H9 (cell line): ENCODE data around the gene SRRM2. TPM values are rescaled to one million over a fixed set of nuclear protein-coding genes. Genes with fewer than 3 reads are reported as not detected.
A peak's percentile ranks its signal among the peaks of the same experiment; 100 is the strongest.

ENCODE experiments used
- DNase-seq: peaks from one replicate; pipeline ENCODE4 v3.0.0-alpha.2; 2017
- H2AFZ ChIP-seq: one replicate; pipeline ENCODE4 v1.6.1; 2013; ENCODE audit warnings: mild to moderate bottlenecking, low read length, control low read depth, moderate library complexity
- H2AK5ac ChIP-seq: 2 replicates; pipeline ENCODE4 v1.6.1; 2013; ENCODE audit warnings: low read length, control low read depth, mixed read lengths; ENCODE audit not compliant: insufficient read length
- H2BK120ac ChIP-seq: one replicate; pipeline ENCODE4 v1.6.1; 2013; ENCODE audit warnings: low read depth, mild to moderate bottlenecking, low read length, control low read depth, inconsistent platforms; ENCODE audit not compliant: poor library complexity, severe bottlenecking
- H2BK12ac ChIP-seq: 2 replicates; pipeline ENCODE4 v1.6.1; 2013; ENCODE audit warnings: low read length, control low read depth, mixed read lengths, low read depth; ENCODE audit not compliant: insufficient read length
- H2BK15ac ChIP-seq: 2 replicates; pipeline ENCODE4 v1.6.1; 2013; ENCODE audit warnings: low read depth, low read length, control low read depth
- H2BK20ac ChIP-seq: one replicate; pipeline ENCODE4 v1.6.1; 2013; ENCODE audit warnings: low read depth, mild to moderate bottlenecking, low read length, control low read depth, inconsistent platforms; ENCODE audit not compliant: poor library complexity, severe bottlenecking
- H2BK5ac ChIP-seq: 2 replicates; pipeline ENCODE4 v1.6.1; 2013; ENCODE audit warnings: low read length, control low read depth, mixed read lengths; ENCODE audit not compliant: insufficient read length
- H3K14ac ChIP-seq: 2 replicates; pipeline ENCODE4 v1.6.1; 2013; ENCODE audit warnings: low read length, control low read depth; ENCODE audit not compliant: insufficient read depth
- H3K18ac ChIP-seq: 2 replicates; pipeline ENCODE4 v1.6.1; 2013; ENCODE audit warnings: low read depth, mild to moderate bottlenecking, mixed read lengths, low read length, control low read depth; ENCODE audit not compliant: insufficient read length
- H3K23ac ChIP-seq: 2 replicates; pipeline ENCODE4 v1.6.1; 2013; ENCODE audit warnings: low read length, control low read depth, mixed read lengths, low read depth; ENCODE audit not compliant: insufficient read length
- H3K23me2 ChIP-seq: 2 replicates; pipeline ENCODE4 v1.6.1; 2013; ENCODE audit warnings: low read depth, mild to moderate bottlenecking, mixed read lengths, low read length, control low read depth; ENCODE audit not compliant: insufficient read length, poor library complexity, severe bottlenecking
- H3K27ac ChIP-seq: 2 replicates; pipeline ENCODE4 v1.5.1; 2013; ENCODE audit warnings: low read length, control low read depth, mixed read lengths, low read depth; ENCODE audit not compliant: insufficient read length
- H3K27me3 ChIP-seq: 2 replicates; pipeline ENCODE4 v1.6.1; 2013; ENCODE audit warnings: low read length, control low read depth, inconsistent platforms; ENCODE audit not compliant: insufficient read depth
- H3K4ac ChIP-seq: 2 replicates; pipeline ENCODE4 v1.6.1; 2013; ENCODE audit warnings: low read depth, mild to moderate bottlenecking, control low read depth, inconsistent platforms, low read length, moderate library complexity
- H3K4me1 ChIP-seq: 2 replicates; pipeline ENCODE4 v1.6.1; 2013; ENCODE audit warnings: low read length, control low read depth, inconsistent platforms; ENCODE audit not compliant: insufficient read depth
- H3K4me2 ChIP-seq: 2 replicates; pipeline ENCODE4 v1.6.1; 2013; ENCODE audit warnings: low read length, control low read depth, mixed read lengths; ENCODE audit not compliant: insufficient read length, insufficient read depth
- H3K56ac ChIP-seq: 2 replicates; pipeline ENCODE4 v1.6.1; 2013; ENCODE audit warnings: low read depth, mild to moderate bottlenecking, mixed read lengths, low read length, control low read depth; ENCODE audit not compliant: insufficient read length
- H3K79me1 ChIP-seq: 2 replicates; pipeline ENCODE4 v1.6.1; 2013; ENCODE audit warnings: low read depth, mild to moderate bottlenecking, moderate library complexity, low read length, control low read depth, inconsistent platforms; ENCODE audit not compliant: insufficient read depth, poor library complexity, severe bottlenecking
- H3K79me2 ChIP-seq: 2 replicates; pipeline ENCODE4 v1.6.1; 2013; ENCODE audit warnings: low read length, control low read depth, inconsistent platforms; ENCODE audit not compliant: insufficient read depth
- H3K9ac ChIP-seq: 2 replicates; pipeline ENCODE4 v1.6.1; 2013; ENCODE audit warnings: low read length, control low read depth, mixed read lengths; ENCODE audit not compliant: insufficient read length; ENCODE audit errors: extremely low read depth
- H3K9me3 ChIP-seq: one replicate; pipeline ENCODE4 v1.6.1; 2013; ENCODE audit warnings: low read depth, low read length, inconsistent platforms; ENCODE audit not compliant: control insufficient read depth
- H3T11ph ChIP-seq: one replicate; pipeline ENCODE4 v1.6.1; 2013; ENCODE audit warnings: mild to moderate bottlenecking, low read length, control low read depth, inconsistent platforms
- H4K20me1 ChIP-seq: one replicate; pipeline ENCODE4 v1.6.1; 2013; ENCODE audit not compliant: control insufficient read depth, insufficient read length, insufficient read depth
- H4K5ac ChIP-seq: 2 replicates; pipeline ENCODE4 v1.6.1; 2013; ENCODE audit warnings: low read depth, mild to moderate bottlenecking, mixed read lengths, low read length, control low read depth; ENCODE audit not compliant: insufficient read length
- H4K8ac ChIP-seq: replicated peaks from 2 replicates; pipeline ENCODE4 v1.6.1; 2013; ENCODE audit warnings: low read length, control low read depth, mixed read lengths, low read depth; ENCODE audit not compliant: insufficient read length
- H4K91ac ChIP-seq: 2 replicates; pipeline ENCODE4 v1.6.1; 2013; ENCODE audit warnings: low read depth, mild to moderate bottlenecking, moderate library complexity, mixed read lengths, low read length, control low read depth; ENCODE audit not compliant: insufficient read length
- H3K27ac Mint-ChIP-seq, 3 experiments: 2 replicates in 2 of 3; 3 replicates in 1 of 3; pipeline ENCODE4 v1.8.0; 2020 to 2021; ENCODE audit warnings: mixed read lengths in 3 of 3, mild to moderate bottlenecking in 1 of 3, moderate library complexity in 1 of 3
- H3K27me3 Mint-ChIP-seq: 2 replicates; pipeline ENCODE4 v1.8.0; 2021; ENCODE audit warnings: low read depth, mild to moderate bottlenecking, moderate library complexity, mixed read lengths
- H3K36me3 Mint-ChIP-seq, 3 experiments: 2 replicates in 2 of 3; 3 replicates in 1 of 3; pipeline ENCODE4 v1.8.0; 2020 to 2021; ENCODE audit warnings: low read depth in 3 of 3, mixed read lengths in 3 of 3; ENCODE audit not compliant: insufficient read depth in 1 of 3
- H3K4me1 Mint-ChIP-seq, 2 experiments: 2 replicates each; pipeline ENCODE4 v1.8.0; 2020; ENCODE audit warnings: mixed read lengths in 2 of 2
- H3K4me3 Mint-ChIP-seq, 2 experiments: 2 replicates in 1 of 2; 3 replicates in 1 of 2; pipeline ENCODE4 v1.8.0; 2020 to 2021; ENCODE audit warnings: mild to moderate bottlenecking in 2 of 2, mixed read lengths in 2 of 2, moderate library complexity in 1 of 2
- H3K9me3 Mint-ChIP-seq, 2 experiments: 2 replicates in 1 of 2; 3 replicates in 1 of 2; pipeline ENCODE4 v1.8.0; 2020; ENCODE audit warnings: mild to moderate bottlenecking in 2 of 2, mixed read lengths in 2 of 2, moderate library complexity in 1 of 2
- CTCF ChIP-seq: fragments of 200-600 bp; sonication (generic); conservative IDR thresholded peaks from 3 replicates; pipeline ENCODE4 v1.8.0; 2021; ENCODE audit warnings: antibody characterized with exemption, mild to moderate bottlenecking
- WGBS: extraction: QIAGEN DNeasy Blood & Tissue Kit; methylation state at CpG from one replicate; pipeline ENCODE4 v1.1.7; 2013; ENCODE audit warnings: missing lambda C conversion rate, low lambda C conversion rate, mixed read lengths; ENCODE audit not compliant: insufficient read length; ENCODE audit errors: extremely low coverage; 5-methylcytosine and 5-hydroxymethylcytosine counted together
- total RNA-seq: library from RNA; stranded (reverse); gene quantifications from 2 replicates; pipeline ENCODE4 v1.2.1, GENCODE V29; 2021

SRRM2 gene
- total RNA-seq, 1 experiment from 2014 or later: 694 TPM

GRCh38 chr16:2818272-2818876 is 65.9 kb downstream of the SRRM2 start:
- Histone ChIP-seq H2AFZ (no peak overlapping the region), H2AK5ac (no peak overlapping the region), H4K8ac (no peak overlapping the region), H3K79me2 (no peaks in the 10 kb centered on the region), H2BK5ac (no peak overlapping the region), H4K5ac (no peak overlapping the region), H2BK20ac (no peak overlapping the region), H3K23ac (no peak overlapping the region), H3T11ph (no peak overlapping the region), H3K4me1 (no peaks in the 10 kb centered on the region), H3K79me1 (no peaks in the 10 kb centered on the region), H3K14ac (no peak overlapping the region), H3K4ac (no peak overlapping the region), H4K20me1 (no peaks in the 10 kb centered on the region), H3K56ac (no peak overlapping the region), H3K23me2 (no peaks in the 10 kb centered on the region), H3K9ac (no peak overlapping the region), H3K9me3 (no peaks in the 10 kb centered on the region), H3K27me3 (no peaks in the 10 kb centered on the region), H2BK12ac (no peak overlapping the region), H3K27ac (no peak overlapping the region), H3K4me2 (no peak overlapping the region), H2BK120ac (no peak overlapping the region), H3K18ac (no peak overlapping the region), H4K91ac (no peak overlapping the region), H2BK15ac (no peak overlapping the region)
- no peaks in the 10 kb centered on the region for H3K27me3 Mint-ChIP-seq
- TF ChIP-seq CTCF: no peak
- H3K4me1 Mint-ChIP-seq: no peaks in the 10 kb centered on the region; a peak in 1 of 4 replicates
- no peaks in the 10 kb centered on the region for H3K9me3 Mint-ChIP-seq
- no peak overlapping the region; a peak in 1 of 7 replicates for H3K27ac Mint-ChIP-seq
- H3K4me3 Mint-ChIP-seq: peak overlapping the region in 1 of 2 experiments; percentile 63; a peak in 1 of 5 replicates
- DNase-seq: no peak
- WGBS: no CpG with 5 or more reads among the region's 10 CpGs
- no peaks in the 10 kb centered on the region; a peak in 1 of 7 replicates for H3K36me3 Mint-ChIP-seq
